Fibroblast of skin of back (primary cell): ENCODE results near the gene NAE1.
"Not testable (repeated sequence)": the region's sequence is repeated elsewhere in the genome, so short reads cannot be mapped to it uniquely, and the experiment has no call there.

Experiments used
- DNase-seq: peaks from one replicate; pipeline ENCODE4 v3.0.0-alpha.2; 2013

NAE1 gene

DNA sequence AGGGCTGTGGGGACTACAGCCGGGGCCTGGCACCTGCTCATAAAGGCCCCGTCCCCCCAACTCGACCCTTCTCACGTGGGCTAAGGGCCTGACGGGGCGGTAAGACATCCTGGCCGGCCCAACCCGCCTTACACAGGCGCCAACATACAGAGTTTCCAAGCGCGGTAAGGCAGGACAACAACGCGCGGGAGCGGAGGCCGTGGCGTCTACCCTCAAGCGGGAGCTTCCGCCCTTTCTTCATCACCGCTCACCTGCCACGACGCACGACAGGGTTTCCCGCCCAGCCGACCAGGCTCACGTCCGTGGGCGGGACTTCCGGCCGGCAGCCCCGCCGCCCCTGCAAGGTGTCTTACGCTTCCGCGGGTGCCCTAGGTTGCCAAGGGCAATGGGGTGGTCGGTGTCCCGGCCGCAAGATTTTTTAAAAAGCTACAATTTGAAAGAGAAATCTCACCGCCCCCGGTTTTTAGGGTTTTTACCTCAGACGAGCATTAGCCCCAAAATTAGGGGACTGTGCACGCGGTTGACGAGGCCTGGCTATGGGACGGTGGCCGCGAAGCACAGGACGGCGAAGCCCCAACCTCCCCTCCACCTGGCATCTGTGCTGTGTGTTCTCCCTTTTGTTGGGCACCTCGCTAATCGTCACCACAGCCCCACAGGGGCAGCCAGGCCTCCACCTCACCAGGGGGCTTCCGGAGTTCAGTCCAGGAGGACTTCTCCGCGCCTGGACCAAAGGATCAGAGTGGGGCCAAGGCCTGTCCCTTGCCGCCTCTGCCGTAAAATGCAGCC is 29.3 kb downstream of the NAE1 start, which contains the start of gene TERB1:
Gene TERB1 (minus strand): TSS at position 265 of the 786 bp plus-strand sequence. CDS start 4,786 bp downstream, outside the sequence.
- DNase-seq, result no peak

DNA sequence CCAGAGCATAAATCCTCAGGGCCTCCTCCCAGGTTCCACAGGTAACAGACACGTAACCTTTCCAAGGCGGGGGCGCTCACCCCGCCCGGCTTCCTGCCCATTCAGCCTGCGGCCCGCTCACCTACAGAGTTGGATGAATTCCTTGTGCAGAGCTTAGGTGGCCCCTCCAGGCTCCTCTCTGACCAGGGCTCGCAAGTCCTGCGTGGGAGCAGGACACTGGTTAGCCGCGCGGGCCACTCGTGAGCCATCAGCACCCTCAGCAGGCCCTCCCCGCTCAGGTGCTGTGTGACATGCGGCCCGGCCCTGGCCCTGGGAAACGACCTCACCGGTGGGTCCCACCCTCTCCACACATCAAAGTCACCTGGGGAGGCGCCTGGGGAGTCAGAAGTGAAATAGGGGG is 29.9 kb downstream of the NAE1 start:
- DNase-seq, result no peak

- DNase-seq, result peak; percentile 77
Measured at GRCh38 chr16:66798161-66798560, 32.6 kb downstream of the NAE1 start.

GRCh38 chr16:66793984-66794383 is 36.8 kb downstream of the NAE1 start:
- not testable (repeated sequence) for DNase-seq

DNA sequence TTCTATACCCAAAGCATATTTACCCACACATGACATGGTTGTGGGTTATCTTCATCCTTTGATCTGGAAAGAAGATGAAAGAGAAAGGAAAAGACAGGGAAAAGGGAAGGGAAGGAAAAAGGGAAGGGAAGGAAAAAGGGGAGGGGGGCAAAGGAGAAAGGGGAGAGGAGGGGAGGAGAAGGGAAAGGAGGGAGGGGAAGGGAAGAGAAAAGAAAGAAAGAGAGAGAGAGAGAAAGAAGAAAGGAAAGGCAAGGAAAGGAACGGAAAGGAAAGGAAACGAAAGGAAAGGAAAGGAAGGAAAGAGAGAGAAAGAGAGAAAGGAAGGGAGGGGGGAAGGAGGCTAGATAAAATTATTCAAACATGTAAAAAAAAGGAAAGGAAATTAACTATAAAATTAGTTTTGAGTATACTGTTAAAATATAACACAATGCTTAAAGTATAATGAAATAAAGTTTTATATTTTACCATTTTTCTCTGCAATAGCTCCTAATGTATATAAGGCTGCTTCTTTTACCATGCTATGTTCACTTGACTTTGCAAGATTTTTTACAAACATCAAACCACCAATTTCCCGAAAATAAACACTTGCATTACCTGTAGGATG is 40.5 kb downstream of the NAE1 start:
- no peak for DNase-seq

GRCh38 chr16:66787427-66787826 is 43.3 kb downstream of the NAE1 start:
- DNase-seq, result no peak

DNA sequence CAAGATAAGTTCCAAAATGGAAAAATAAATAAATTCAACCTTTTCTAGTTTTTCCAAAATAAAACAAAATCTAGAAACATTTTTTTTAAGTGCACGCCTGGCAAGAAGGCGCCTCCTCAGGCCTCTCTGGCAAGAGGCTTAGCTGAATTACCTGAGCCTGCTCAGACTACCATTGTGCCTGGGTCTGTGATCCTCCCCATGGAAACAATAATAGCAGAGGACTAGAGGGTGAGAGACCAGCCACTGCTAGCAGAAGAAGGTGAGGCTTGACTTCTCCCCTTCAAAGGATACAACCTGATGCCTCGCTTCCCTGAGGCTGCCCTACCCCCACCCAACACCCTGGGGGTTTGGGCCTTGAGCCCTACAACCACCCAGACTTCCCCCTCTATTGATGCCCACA is 44.2 kb downstream of the NAE1 start:
- no peak for DNase-seq

GRCh38 chr16:66776457-66776856 is 54.3 kb downstream of the NAE1 start:
- no peak for DNase-seq

DNA sequence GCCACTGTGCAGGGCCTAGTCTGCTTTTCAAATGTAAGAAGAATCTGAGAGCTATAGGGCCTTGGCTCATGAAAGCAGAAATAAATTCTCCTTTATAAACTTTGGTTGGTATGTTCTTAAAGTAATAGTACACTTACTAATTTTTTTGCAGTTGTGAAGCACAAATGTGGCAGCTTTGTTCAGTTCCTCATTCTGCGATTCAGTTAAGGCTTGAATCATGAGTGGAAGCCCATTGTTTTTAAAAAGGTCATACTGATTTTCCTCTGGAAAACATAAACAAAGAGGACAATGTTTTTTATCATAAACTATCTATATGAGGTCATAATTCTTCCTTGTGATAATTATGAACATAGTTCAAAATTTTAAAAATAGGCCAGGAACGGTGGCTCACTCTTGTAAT is 55.8 kb downstream of the NAE1 start:
- no peak for DNase-seq

DNA sequence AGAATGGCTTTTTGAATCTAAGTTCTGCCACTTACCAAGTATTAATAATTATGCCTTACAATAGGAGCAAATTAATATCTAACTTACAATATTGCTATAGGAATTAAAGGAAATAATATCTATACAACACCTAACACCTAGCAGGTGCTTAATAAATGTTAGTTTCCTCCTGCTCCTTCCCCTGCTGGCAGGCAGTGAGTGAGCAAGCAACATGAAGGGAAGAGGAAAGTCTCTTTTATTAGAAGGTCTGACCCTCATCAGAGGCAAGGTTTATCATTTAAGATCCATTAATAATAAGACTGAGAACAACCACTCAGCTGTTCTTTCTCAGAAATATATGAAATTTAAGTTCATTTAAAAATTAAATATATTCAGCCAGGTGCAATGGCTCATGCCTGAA is 72.7 kb downstream of the NAE1 start:
- DNase-seq, result no peak

DNA sequence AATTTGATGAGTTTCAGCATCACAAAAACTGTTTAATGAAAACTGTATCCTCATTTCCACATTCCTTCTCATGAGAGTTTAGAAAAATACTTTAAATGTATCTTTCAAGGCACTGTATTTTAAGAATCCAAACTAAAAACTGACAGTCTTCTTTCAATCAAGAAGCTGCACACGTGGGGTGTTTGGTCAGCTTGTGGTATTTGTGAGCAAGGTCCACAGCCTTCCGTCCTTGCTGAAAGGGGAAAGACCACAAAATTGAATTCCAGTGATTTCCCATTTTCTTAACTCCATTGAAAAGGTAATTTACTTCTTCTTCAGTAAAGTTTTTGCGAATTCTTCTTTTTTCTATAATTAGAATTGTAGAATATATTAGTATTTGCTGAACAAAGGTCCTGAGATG is 76.0 kb downstream of the NAE1 start:
- DNase-seq, result no peak

- DNase-seq, result no peak
Measured at GRCh38 chr16:66754211-66754610, 76.6 kb downstream of the NAE1 start.

- DNase-seq, result no peak
Measured at GRCh38 chr16:66752958-66753357, 77.8 kb downstream of the NAE1 start.
